ENCODE results near the gene SMYD4. TPM values are rescaled to one million over a fixed set of nuclear protein-coding genes. Genes with fewer than 3 reads are reported as not detected.

The SMYD4 gene
- 4.7 and 6.3 TPM in 2 replicates for total RNA-seq

GRCh38 chr17:1829592-1830257, at the start of gene SMYD4, which contains the start of gene RPA1:
SMYD4 (minus strand) TSS chr17:1829902; CDS start chr17:1827994, 1,908 bp downstream.
RPA1 (plus strand) TSS chr17:1830005; CDS start chr17:1830094, 89 bp downstream.

GRCh38 chr17:1742371-1743087, 87.2 kb downstream of the SMYD4 start, which contains the start of gene SERPINF2:
SERPINF2 (plus strand) TSS chr17:1742871; CDS start chr17:1744996, 2,125 bp downstream.

Other genes starting within 250 kb of the SMYD4 start
- 9.1 and 14.0 TPM in 2 replicates for gene SLC43A2, start 201.1 kb downstream of the SMYD4 start, total RNA-seq
- gene SCARF1, start 184.2 kb downstream of the SMYD4 start, total RNA-seq = 0.16 TPM in 1 of 2 replicates, not detected in the other
- 7.9 and 11.1 TPM in 2 replicates for gene RILP, start 180.0 kb downstream of the SMYD4 start, total RNA-seq
- gene PRPF8, start 145.0 kb downstream of the SMYD4 start, total RNA-seq = 110 and 129 TPM in 2 replicates
- gene TLCD2, start 119.5 kb downstream of the SMYD4 start, total RNA-seq = 0.99 and 1.2 TPM in 2 replicates
- 8.8 and 12.7 TPM in 2 replicates for gene WDR81, start 105.2 kb downstream of the SMYD4 start, total RNA-seq
- 0.08 and 0.70 TPM in 2 replicates for gene SERPINF2, start 87.0 kb downstream of the SMYD4 start, total RNA-seq
- gene SERPINF1, start 67.8 kb downstream of the SMYD4 start, total RNA-seq = 2.7 and 5.2 TPM in 2 replicates
- gene RPA1, start 103 bp upstream of the SMYD4 start, total RNA-seq = 20.1 and 27.5 TPM in 2 replicates
- gene RTN4RL1, start 195.4 kb upstream of the SMYD4 start, total RNA-seq = 4.4 and 8.0 TPM in 2 replicates
- 21.0 and 24.6 TPM in 2 replicates for gene DPH1, start 200.3 kb upstream of the SMYD4 start, total RNA-seq
- 67.2 and 74.0 TPM in 2 replicates for gene OVCA2, start 212.1 kb upstream of the SMYD4 start, total RNA-seq
- 3.3 and 3.7 TPM in 2 replicates for gene HIC1, start 225.2 kb upstream of the SMYD4 start, total RNA-seq